SKM-1 (cell line): Measurements from ENCODE around the gene HOXC12.

Experiments
- DNase-seq: peaks from one replicate; lab custom pipeline; 2025; ENCODE audit not compliant: unreplicated experiment; lab: John Stamatoyannopoulos, UW

HOXC12 gene

GRCh38 chr12:53982648-53983567 is 28.2 kb downstream of the HOXC12 start:
- DNase-seq: no peak

DNA sequence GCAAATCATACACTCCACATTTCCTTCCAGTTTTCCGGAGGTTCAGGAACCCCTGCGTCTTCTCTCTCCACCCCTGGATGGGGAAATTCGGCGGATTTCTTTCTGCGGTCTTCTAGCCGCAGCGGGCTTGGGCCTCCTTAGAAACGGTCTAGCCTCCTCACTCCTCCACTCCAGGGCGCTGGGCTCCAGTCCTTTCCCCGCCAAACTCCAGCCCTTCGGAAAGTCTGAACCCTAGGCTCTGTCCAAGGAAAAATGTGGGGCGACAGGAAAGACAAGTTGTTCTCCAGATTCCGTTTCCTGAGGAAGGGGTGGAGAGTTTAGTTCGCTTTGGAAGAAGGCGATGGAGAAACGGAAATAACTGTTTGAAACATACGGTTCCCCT is 28.9 kb downstream of the HOXC12 start:
- no peak for DNase-seq

DNA sequence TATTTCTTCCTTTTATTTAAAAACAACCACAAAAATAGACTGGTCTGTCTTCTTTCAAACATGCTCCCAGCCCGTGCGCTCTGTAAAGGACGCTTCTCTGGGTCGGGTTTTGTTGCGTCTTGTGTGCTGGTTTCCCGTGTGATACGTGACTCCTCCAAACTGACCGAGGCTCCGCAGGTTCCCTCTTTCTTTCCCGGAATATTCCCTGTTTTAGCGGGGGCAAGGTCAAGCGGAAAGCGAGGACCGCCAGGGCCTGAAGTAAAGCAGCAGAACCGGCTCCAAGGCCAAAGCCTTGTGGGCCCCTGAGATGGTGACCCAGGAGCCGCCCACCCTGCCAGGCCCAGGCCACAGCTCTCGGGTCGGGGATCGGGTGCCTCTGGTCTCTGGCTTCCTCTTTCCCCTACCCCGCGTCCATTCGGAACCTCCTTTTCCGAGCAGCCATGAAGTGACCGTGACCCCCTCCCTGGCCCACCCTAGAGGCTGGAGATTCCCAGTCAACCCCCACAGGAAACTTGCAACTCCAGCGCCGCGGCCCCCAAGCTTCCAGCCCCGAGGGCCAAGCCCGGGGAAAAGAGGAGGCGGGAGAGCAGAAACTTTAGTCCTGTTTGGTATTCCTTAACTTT is 29.4 kb downstream of the HOXC12 start:
- DNase-seq: no peak

DNA sequence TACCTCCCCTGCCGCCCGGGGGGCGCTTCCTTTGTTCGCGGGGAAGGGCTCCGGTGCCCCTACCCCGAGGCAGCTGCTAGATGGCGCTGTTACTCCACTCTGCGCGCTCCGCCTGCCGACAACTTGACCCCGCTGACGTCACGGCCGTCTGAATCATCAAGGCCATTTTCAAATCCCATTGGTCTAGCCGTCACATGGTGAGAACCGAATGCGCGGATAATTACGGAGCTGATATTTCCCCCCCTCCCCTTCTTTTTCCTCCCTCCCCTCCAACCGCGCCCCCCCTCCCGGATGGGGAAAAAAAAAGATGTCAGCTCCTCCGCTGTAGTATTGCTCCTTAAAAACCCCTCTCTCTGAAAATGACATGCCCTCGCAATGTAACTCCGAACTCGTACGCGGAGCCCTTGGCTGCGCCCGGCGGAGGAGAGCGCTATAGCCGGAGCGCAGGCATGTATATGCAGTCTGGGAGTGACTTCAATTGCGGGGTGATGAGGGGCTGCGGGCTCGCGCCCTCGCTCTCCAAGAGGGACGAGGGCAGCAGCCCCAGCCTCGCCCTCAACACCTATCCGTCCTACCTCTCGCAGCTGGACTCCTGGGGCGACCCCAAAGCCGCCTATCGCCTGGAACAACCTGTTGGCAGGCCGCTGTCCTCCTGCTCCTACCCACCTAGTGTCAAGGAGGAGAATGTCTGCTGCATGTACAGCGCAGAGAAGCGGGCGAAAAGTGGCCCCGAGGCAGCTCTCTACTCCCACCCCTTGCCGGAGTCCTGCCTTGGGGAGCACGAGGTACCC is 30.4 kb downstream of the HOXC12 start, which contains the start of gene HOXC10:
HOXC10 (plus strand) TSS at position 246 of the 791 bp plus-strand sequence; CDS start at position 360, 114 bp downstream.
- DNase-seq: no peak

GRCh38 chr12:53985692-53985993 is 30.9 kb downstream of the HOXC12 start:
- DNase-seq: no peak

DNA sequence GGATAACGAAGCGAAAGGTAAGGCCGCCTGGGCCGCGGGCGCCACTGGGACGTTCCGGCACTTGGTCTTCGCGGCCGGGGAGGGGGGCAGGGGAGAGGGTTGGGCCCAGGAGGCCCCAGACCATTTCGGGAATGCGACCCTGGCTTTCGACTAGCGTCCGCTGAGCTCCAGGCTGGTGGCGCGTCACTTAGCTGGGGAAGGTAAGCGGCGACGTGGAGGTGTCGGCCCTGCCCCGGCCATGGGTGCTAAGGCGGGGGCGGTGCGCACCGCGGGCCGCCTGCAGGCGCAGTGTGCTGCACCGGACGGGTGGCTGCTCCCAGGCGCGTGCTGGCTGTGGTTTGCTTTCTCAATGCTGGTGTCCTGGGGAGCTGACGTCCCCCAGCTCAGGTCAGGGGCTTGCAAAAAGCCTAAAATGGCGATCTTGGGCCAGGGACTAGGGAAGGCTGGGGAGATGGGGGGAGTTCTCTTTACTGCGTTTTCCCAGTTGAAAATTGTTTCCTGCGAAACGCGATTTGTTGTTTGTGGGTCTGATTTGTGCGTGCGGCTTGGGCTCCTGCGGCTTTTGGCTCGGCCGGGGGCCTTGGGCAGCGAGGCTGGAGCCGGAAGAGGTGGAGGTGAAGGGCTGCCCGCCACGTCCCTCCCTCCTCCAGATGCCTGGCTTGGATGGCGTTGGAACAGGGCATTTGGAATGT is 31.4 kb downstream of the HOXC12 start:
- DNase-seq: no peak

DNA sequence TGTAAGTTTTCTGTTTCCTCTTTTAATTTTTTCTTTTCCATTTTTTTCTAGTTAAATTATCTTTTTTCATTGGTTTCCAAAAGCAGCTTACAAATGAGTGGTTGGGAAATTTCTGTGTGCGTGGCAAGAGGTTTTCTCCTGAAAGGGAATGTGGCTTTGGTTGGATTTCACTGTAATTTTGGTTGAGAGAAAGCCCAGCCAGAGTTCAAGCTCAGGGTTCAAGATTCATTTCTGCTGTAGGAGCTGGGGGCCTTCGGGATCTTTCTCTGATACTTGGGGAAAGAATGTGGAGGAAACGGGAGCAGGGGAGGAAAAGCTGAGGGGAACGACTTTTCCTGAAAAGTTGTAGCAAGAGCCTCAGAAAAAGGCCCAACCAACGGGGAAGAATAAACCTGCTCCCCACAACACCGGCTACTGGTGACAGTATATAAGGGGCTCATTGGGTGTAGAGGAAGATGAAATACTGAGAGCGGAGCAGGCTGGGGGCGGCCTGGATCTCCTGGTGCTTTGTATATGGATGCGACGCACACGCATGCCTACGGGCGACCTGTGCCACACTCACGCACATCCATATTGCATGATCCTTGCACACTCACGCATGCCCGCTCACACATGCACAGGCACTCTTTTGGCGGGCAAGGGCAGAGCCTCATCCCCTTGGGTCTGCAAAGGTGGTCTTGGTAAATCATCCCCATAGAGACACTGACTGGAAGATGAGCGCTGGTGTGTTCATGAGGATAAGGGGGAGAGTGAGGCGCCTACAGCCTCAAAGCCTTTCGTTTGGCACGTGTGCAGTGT is 32.2 kb downstream of the HOXC12 start:
- DNase-seq: no peak

- DNase-seq: no peak
Measured at GRCh38 chr12:53987787-53988230, 33.1 kb downstream of the HOXC12 start.

DNA sequence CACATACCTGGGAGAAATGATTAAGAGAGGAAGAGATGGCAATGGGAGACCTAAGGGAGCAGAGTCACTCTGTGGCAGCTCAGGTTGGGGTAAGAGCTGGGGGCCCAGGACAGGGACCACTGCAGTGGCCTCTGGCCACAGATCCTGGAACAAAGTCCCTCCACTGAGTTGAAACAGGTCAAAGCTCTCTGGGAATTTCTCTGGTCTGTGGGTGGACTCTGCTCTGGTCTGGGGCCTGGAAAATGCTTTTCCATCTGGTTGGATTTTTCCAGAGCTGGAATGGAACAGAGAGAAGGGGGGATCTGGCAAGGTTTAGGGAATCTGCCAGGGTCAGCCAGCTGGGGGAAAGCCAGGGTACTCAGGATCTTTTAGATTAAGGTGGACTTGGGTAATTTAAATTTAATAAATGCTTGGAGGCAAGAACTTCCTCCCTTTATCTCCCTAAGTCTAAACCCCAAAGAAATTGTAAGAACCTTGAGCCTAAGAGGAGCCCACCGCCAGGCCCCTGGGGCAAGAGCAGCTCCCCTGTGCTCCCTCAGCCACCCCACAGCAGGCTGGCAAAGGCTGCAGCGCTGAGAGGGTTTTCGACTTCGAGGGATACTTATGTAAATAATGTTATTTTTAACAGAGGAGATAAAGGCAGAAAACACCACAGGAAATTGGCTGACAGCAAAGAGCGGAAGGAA is 34.0 kb downstream of the HOXC12 start:
- no peak for DNase-seq

DNA sequence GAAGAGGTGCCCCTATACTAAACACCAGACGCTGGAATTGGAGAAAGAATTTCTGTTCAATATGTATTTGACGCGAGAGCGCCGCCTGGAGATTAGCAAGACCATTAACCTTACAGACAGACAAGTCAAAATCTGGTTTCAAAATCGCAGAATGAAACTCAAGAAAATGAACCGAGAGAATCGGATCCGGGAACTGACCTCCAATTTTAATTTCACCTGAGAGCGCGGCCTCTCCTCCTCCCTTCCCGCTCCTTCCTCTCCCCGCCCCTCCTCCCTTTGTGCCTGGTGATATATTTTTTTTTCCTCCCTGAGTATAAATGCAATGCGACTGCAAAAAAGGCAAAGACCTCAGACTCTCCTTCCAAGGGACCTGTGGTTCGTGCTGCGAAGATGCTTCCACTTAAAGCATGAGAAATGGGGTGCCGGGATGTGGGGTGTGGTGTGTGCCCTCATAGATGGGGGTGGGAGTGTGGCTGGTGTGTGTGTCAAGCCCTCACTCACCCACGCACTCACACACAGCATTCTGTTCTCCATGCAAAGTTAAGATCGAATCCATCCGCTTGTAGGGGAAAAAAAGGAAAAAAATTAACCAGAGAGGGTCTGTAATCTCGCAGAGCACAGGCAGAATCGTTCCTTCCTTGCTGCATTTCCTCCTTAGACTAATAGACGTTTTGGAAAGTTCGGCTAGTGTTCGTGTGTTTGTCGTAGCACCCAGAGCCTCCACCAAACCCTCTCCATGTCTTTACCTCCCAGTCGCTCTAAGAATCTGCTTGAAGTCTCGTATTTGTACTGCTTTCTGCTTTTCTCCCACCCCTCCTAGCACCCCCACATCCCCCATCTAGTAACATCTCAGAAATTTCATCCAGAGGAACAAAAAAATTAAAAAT is 34.8 kb downstream of the HOXC12 start:
- no peak for DNase-seq

- no peak for DNase-seq
Measured at GRCh38 chr12:53990311-53991076, 35.8 kb downstream of the HOXC12 start.

DNA sequence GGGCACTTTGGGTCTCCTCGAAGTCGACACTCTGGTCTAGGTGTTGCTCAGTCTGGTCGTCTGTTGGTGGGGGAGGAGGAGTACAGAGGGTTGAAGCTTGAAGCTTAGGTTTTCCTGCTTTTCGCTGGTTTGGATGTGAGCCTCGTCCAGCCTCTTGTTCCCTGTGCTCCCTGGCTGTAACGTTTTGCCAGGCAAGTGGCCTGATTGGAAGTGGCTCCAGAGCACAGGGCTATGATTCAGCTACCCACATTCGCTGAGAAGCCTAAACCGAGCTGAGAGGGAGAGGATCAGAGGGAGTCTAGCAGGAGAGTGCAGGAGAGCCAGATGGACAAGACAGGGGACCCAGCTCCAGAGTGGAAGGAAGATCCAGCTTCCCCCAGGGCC is 36.4 kb downstream of the HOXC12 start:
- DNase-seq: no peak

DNA sequence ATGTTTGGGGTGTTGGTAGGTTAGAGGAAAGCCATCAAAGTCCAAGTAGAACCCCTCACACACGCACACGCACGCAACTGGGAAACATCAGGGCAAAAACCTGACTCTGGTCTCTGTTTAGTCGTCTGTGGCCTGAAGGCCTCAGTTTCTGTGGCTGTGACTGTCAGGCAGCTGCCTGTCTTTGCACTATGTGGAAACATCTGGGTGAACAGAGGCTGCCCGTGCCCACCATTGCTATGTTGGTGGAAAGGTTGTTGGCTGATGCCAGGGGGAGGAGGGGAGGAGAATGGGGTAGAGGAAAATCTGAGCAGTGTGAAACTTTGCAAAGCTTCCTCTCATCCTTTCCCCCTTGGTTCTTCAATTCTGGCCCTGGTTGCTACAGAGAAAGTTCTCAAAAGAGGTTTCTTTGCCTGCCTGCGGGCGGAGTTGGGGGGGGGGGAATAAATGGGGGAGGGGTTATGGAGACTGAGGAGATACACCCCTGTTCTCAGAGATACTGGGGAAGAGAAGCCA is 37.7 kb downstream of the HOXC12 start:
- DNase-seq: no peak

DNA sequence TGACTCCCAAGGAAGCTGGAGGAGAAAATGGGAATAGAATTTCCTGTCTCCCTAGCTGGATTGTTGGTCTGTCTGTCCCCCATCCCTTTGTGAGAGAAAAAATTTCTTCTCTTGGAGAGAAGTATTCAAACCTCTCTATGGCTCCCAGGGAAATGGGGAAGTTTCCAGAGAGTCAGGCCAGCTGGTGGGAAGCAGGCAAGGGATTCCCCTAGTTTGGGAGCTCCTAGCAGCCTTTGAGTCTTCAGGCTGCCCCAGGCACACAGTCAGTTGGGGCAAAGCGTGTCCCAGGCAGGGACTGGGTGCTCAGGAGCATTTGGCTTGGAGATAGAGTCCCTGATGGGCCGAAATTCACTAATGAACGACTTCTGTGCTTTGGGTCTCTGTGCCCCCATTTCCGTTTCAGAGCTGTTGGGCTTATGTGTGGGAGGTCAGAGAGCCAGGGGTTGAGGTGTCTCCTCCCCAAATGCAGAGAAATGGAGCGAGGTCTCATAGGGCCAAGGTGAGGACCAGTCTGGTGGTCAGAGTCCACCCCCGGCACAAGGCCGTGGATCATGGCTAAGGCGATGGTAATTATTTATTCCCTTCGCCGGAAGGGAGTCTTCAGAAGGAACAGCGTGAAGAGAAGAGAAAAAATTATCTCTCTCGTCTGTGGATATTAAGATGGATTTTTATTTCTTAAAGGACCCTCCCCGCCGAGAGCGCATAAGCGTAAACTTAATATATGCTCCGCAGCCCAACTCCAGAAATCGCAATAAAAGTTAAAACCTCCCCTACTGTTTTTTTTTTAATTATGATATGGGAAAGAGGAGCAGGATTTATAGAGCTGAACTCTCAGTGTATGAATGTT is 38.7 kb downstream of the HOXC12 start:
- DNase-seq: no peak

- no peak for DNase-seq
Measured at GRCh38 chr12:53994009-53994263, 39.2 kb downstream of the HOXC12 start.

DNA sequence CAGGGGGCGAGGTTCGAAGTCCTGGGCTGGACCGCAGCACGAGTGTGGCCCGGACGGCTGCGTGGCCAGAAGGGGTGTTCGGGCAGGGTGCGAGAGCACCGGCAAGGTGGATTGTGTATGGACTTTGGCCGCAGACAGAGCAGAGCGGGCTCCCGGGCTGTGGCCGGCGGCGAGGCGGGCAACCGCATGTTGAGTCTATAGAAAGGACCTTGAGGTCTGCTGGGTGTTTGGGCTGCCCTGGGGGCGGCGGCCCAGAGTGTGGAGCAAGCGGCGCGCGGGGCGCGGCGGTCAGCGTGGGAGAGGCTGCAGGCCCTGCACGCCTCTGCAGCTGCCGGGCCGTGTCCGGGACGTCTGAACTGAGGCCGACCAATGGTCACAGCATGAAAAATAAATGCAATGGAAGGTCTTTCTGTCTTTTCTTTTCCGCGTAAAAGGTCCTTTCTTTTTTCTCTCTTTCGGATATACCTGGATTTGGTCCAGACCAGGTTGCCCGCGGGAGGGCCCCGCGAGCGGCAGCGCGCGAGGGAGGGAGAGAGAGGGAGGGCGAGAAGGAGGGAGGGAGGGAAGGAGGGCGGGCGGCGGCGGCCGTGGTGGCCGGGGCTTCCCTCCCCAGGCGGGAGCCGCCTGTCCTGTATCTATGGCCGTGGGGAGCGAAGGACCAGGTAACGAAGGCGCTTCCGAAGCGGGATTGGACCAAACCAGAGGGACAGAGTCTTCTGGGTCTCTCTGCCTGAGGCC is 39.7 kb downstream of the HOXC12 start:
- no peak for DNase-seq

- DNase-seq: no peak
Measured at GRCh38 chr12:53995002-53995377, 40.3 kb downstream of the HOXC12 start.
